GM10266 (cell line): ENCODE data around the gene TSPAN18.

Source experiments
- DNase-seq: peaks from one replicate; pipeline ENCODE4 v3.0.0; 2012; ENCODE audit errors: extremely low spot score
- CTCF ChIP-seq: IDR thresholded peaks from 2 replicates; pipeline ENCODE4 v1.5.1; 2012; ENCODE audit warnings: mild to moderate bottlenecking, low read depth; ENCODE audit not compliant: control insufficient read depth, insufficient read depth; ENCODE audit errors: missing control alignments

The TSPAN18 gene

GRCh38 chr11:44945666-44946065 is 218.9 kb downstream of the TSPAN18 start:
- TF ChIP-seq CTCF: no peak
- DNase-seq: no peak

GRCh38 chr11:44946263-44946662 is 219.5 kb downstream of the TSPAN18 start:
- TF ChIP-seq CTCF: no peak

GRCh38 chr11:44947114-44947513 is 220.4 kb downstream of the TSPAN18 start:
- TF ChIP-seq CTCF: no peak
- no peak for DNase-seq

More at GRCh38 chr11:44946263-44946662, 219.5 kb downstream of the TSPAN18 start:
- no peak for DNase-seq

- TF ChIP-seq CTCF: no peak
- DNase-seq: no peak
These were observed 221.4 kb downstream of the TSPAN18 start for GRCh38 chr11:44948155-44948554.

GRCh38 chr11:44949160-44950030 is 222.6 kb downstream of the TSPAN18 start:
- TF ChIP-seq CTCF: no peak

GRCh38 chr11:44950031-44950624 is 223.4 kb downstream of the TSPAN18 start:
- TF ChIP-seq CTCF: no peak
- no peak for DNase-seq

More at GRCh38 chr11:44949160-44950030, 222.6 kb downstream of the TSPAN18 start:
- no peak for DNase-seq
